ENCODE data around the gene KCNJ14. TPM values are rescaled to one million over a fixed set of nuclear protein-coding genes. Genes with fewer than 3 reads are reported as not detected.

KCNJ14 gene
- total and polyA plus RNA-seq, 7 experiments from 2014 or later, result 0.05 to 3.9 (median 2.1) TPM

DNA sequence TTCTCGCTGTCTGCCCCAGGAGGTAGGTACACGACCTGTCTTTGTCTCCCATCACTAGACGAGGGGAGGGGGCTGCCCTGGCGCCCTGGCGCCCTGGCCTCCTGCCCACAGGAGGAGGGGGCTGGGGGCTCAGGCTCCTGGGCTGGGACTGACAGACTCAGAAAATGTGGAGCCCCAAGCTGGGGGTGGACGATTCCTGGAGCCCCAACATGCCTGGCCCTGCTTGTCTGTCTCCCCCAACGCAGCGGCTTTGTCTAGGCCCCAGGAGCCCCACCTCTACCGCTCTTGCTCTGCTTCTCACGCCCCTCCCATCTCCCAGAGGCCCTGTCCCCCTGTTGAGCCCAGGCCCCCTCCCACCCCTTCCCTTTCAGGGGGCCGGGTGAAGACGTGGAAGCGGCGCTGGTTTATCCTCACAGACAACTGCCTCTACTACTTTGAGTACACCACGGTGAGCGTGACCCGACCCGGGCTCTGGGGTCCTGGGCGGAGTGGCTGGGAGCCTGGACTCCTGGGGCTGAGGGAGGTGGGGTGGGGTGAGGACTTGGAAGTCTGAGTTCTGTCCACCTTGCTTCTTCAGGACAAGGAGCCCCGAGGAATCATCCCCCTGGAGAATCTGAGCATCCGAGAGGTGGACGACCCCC, 22.4 kb downstream of the KCNJ14 start:
- no peaks in the 10 kb centered on the region for H3K9me3 Mint-ChIP-seq
- H3K4me3 ChIP-seq (ENCODE audit: low read length), result no peak overlapping the region
- H3K36me3 ChIP-seq (ENCODE audit: control insufficient read depth in 2 of 3, insufficient read depth in 3 of 3, low read length in 3 of 3), result peaks cover 0 to 65% (median 0%) of the 10 kb centered on the region in 3 experiments
- no peaks in the 10 kb centered on the region for H3K27me3 ChIP-seq (ENCODE audit: control insufficient read depth in 2 of 2, insufficient read depth in 2 of 2, low read length in 2 of 2)
- no peak overlapping the region for H3K27ac ChIP-seq (ENCODE audit: low read depth, low read length)
- H3K36me3 Mint-ChIP-seq, result peaks cover 0 to 16% (median 0%) of the 10 kb centered on the region in 5 donors
- DNase-seq, result no peak
- ATAC-seq, result no peak
- no peak overlapping the region for H3K27ac Mint-ChIP-seq
- H3K4me3 Mint-ChIP-seq, result no peak overlapping the region
- no peaks in the 10 kb centered on the region for H3K9me3 ChIP-seq (ENCODE audit: control insufficient read depth in 2 of 3, low read length in 3 of 3)
- intact Hi-C loops (cut with micrococcal nuclease), result no loop called here
- H3K4me1 ChIP-seq (ENCODE audit: control insufficient read depth in 2 of 2, insufficient read depth in 2 of 2, low read length in 2 of 2), result peaks cover 3 to 9% of the 10 kb centered on the region in 2 donors
- peaks cover 6 to 38% (median 24%) of the 10 kb centered on the region in 7 donors for H3K4me1 Mint-ChIP-seq
- CTCF ChIA-PET, result no interaction called here
- POLR2A ChIA-PET, result no interaction called here
- no peaks in the 10 kb centered on the region for H3K27me3 Mint-ChIP-seq

GRCh38 chr19:48478339-48479256, 23.2 kb downstream of the KCNJ14 start:
- H3K9me3 Mint-ChIP-seq, result no peaks in the 10 kb centered on the region
- Histone ChIP-seq H3K4me3 (ENCODE audit: low read length) (no peak overlapping the region), H3K27ac (ENCODE audit: low read depth, low read length) (no peak overlapping the region), H3K27me3 (ENCODE audit: control insufficient read depth in 2 of 2, insufficient read depth in 2 of 2, low read length in 2 of 2) (no peaks in the 10 kb centered on the region), H3K36me3 (ENCODE audit: control insufficient read depth in 2 of 3, insufficient read depth in 3 of 3, low read length in 3 of 3) (peaks cover 0 to 57% (median 0%) of the 10 kb centered on the region in 3 experiments), H3K9me3 (ENCODE audit: control insufficient read depth in 2 of 3, low read length in 3 of 3) (no peaks in the 10 kb centered on the region), H3K4me1 (ENCODE audit: control insufficient read depth in 2 of 2, insufficient read depth in 2 of 2, low read length in 2 of 2) (peaks cover 3 to 9% of the 10 kb centered on the region in 2 donors)
- DNase-seq (no peak), ATAC-seq (no peak)
- no peak overlapping the region for H3K4me3 Mint-ChIP-seq
- POLR2A ChIA-PET, result interaction anchor here (0.7 to 3.5 kb wide), 2 partner anchors 8 to 95 kb away, joined by 4 to 15 read pairs; no protein-coding TSS in a partner anchor
- peaks cover 6 to 35% (median 24%) of the 10 kb centered on the region in 7 donors for H3K4me1 Mint-ChIP-seq
- no peaks in the 10 kb centered on the region for H3K27me3 Mint-ChIP-seq
- intact Hi-C loops (cut with micrococcal nuclease), result no loop called here
- peak overlapping the region in 1 of 9 donors; percentile 89 for H3K27ac Mint-ChIP-seq
- CTCF ChIA-PET, result interaction anchor here (0.7 to 1.7 kb wide), 3 partner anchors 11 to 886 kb away, joined by 3 to 8 read pairs (median 3); no protein-coding TSS in a partner anchor
- peaks cover 0 to 15% (median 0%) of the 10 kb centered on the region in 5 donors for H3K36me3 Mint-ChIP-seq

- peak overlapping the region; percentile 81 to 90 (median 86) for H3K4me3 Mint-ChIP-seq
- H3K27me3 ChIP-seq (ENCODE audit: control insufficient read depth in 2 of 2, insufficient read depth in 2 of 2, low read length in 2 of 2), result no peaks in the 10 kb centered on the region
- intact Hi-C loops (cut with micrococcal nuclease), result loop anchor here in 1 of 2 donors (1.0 to 5.0 kb wide), 3 partner anchors 10 to 32 kb away; partner anchors contain the start of genes CYTH2 and GRWD1
- peaks cover 6 to 29% (median 22%) of the 10 kb centered on the region in 7 donors for H3K4me1 Mint-ChIP-seq
- ChIA-PET CTCF (interaction anchor here (0.7 to 1.7 kb wide), 2 partner anchors 10 to 32 kb away, joined by 3 to 8 read pairs; no protein-coding TSS in a partner anchor), POLR2A (interaction anchor here (0.7 to 3.5 kb wide), 4 partner anchors 9 to 734 kb away, joined by 3 to 15 read pairs (median 4); partner anchors contain the start of genes RPL18 and SPHK2)
- peak overlapping the region; percentile 79 for H3K27ac ChIP-seq (ENCODE audit: low read depth, low read length)
- H3K4me1 ChIP-seq (ENCODE audit: control insufficient read depth in 2 of 2, insufficient read depth in 2 of 2, low read length in 2 of 2), result peaks cover 3 to 9% of the 10 kb centered on the region in 2 donors
- H3K36me3 Mint-ChIP-seq, result peaks cover 0 to 12% (median 6%) of the 10 kb centered on the region in 5 donors
- no peaks in the 10 kb centered on the region for H3K27me3 Mint-ChIP-seq
- peak overlapping the region; percentile 48 to 93 (median 83) for H3K27ac Mint-ChIP-seq
- no peaks in the 10 kb centered on the region for H3K9me3 ChIP-seq (ENCODE audit: control insufficient read depth in 2 of 3, low read length in 3 of 3)
- peaks cover 0 to 46% (median 0%) of the 10 kb centered on the region in 3 experiments for H3K36me3 ChIP-seq (ENCODE audit: control insufficient read depth in 2 of 3, insufficient read depth in 3 of 3, low read length in 3 of 3)
- H3K4me3 ChIP-seq (ENCODE audit: low read length), result no peak overlapping the region
- ATAC-seq, result no peak
- no peaks in the 10 kb centered on the region for H3K9me3 Mint-ChIP-seq
- no peak for DNase-seq
Observed at GRCh38 chr19:48479686-48480085, 24.3 kb downstream of the KCNJ14 start.

DNA sequence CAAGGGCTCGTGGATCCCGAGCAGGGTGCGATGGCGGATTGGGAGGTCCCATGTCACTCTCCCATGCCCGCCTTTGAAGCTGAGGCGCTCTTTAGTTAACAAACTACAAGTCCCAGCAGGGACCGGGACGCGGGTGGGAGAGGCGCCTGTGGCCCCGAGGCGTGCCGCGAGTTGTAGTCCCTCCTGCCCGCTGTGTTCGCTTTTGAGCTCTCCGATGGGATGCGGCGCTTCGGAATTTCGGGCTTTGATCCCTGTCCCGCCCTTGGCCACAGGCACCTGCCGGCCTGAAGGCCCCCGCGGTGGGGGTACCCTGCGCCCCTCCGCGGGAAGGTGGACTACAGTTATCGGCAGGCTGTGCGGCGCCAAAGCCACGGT, 24.8 kb downstream of the KCNJ14 start:
- Histone ChIP-seq H3K4me1 (ENCODE audit: control insufficient read depth in 2 of 2, insufficient read depth in 2 of 2, low read length in 2 of 2) (peaks cover 3 to 9% of the 10 kb centered on the region in 2 donors), H3K9me3 (ENCODE audit: control insufficient read depth in 2 of 3, low read length in 3 of 3) (no peaks in the 10 kb centered on the region), H3K36me3 (ENCODE audit: control insufficient read depth in 2 of 3, insufficient read depth in 3 of 3, low read length in 3 of 3) (peaks cover 0 to 41% (median 0%) of the 10 kb centered on the region in 3 experiments), H3K4me3 (ENCODE audit: low read length) (peak overlapping the region; percentile 68), H3K27me3 (ENCODE audit: control insufficient read depth in 2 of 2, insufficient read depth in 2 of 2, low read length in 2 of 2) (no peaks in the 10 kb centered on the region), H3K27ac (ENCODE audit: low read depth, low read length) (peak overlapping the region; percentile 79)
- peak in 4 of 9 donors; percentile 28 to 49 (median 38) for DNase-seq
- peak; percentile 72 for ATAC-seq
- H3K27ac Mint-ChIP-seq, result peak overlapping the region; percentile 66 to 93 (median 86)
- H3K9me3 Mint-ChIP-seq, result no peaks in the 10 kb centered on the region
- H3K4me3 Mint-ChIP-seq, result peak overlapping the region; percentile 81 to 90 (median 86)
- CTCF ChIA-PET, result interaction anchor here (1.7 kb wide), 1 partner anchor 10 kb away, joined by 8 read pairs; no protein-coding TSS in a partner anchor
- peaks cover 0 to 9% (median 6%) of the 10 kb centered on the region in 5 donors for H3K36me3 Mint-ChIP-seq
- H3K27me3 Mint-ChIP-seq, result no peaks in the 10 kb centered on the region
- peaks cover 6 to 29% (median 22%) of the 10 kb centered on the region in 7 donors for H3K4me1 Mint-ChIP-seq
- intact Hi-C loops (cut with micrococcal nuclease), result loop anchor here in 1 of 2 donors (1.0 to 5.0 kb wide), 3 partner anchors 9 to 33 kb away; partner anchors contain the start of genes CYTH2 and GRWD1
- POLR2A ChIA-PET, result interaction anchor here (0.7 to 3.5 kb wide), 5 partner anchors 10 to 734 kb away, joined by 3 to 15 read pairs (median 4); partner anchors contain the start of genes RPL18 and SPHK2

DNA sequence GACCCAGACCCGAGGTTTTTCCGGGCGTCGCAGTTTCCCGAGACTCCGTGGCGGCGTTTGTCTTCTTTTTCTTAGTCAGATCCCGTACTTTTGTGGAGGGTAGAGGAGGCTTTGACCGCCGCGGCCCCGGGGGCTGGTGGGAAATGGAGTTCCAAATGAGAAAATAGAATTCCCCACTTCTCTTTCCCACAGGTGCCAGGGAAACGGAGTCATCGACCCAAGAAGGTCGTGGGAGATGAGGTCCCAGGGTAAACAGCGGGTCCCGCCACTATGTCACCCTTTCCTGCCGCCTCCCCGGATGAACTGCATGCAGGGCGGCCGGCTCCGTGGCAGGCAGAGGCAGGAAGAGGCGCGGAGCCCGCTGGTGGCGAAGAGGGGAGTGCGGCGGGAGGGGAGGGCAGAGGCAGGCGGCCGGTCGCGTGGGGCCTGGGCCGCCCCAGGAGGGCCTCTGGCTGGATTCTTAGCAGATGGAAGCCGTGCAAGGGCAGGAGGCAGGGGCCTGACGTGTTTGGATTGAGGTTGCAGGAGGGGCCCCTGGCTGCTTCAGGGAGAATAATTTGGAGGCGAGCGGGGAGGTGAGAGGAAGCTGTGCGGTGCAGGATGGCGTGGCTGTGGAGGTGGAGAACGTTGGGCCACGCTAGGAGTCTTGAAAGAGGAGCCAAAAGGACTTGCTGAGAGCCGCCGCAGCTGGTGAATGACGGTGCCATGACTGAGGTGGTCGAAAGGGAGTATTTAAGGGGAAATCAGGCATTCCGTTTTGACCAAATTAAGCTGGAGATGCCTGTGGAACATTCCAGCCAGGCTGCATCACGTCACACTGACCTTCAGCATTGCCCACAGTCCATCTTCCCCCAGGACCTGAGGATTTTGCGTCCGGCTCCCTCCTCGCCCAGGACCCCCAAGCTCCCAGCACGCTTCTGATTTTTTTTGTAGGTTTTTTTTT, 25.5 kb downstream of the KCNJ14 start:
- ChIA-PET CTCF (interaction anchor here (1.7 to 1.9 kb wide), 2 partner anchors 9 kb away, joined by 8 to 9 read pairs; no protein-coding TSS in a partner anchor), POLR2A (interaction anchor here (0.6 to 3.5 kb wide), 12 partner anchors 9 to 735 kb away, joined by 3 to 15 read pairs (median 3); partner anchors contain the start of genes GRWD1, RPL18 and SPHK2)
- Histone ChIP-seq H3K36me3 (ENCODE audit: control insufficient read depth in 2 of 3, insufficient read depth in 3 of 3, low read length in 3 of 3) (peaks cover 0 to 35% (median 0%) of the 10 kb centered on the region in 3 experiments), H3K4me3 (ENCODE audit: low read length) (peak overlapping the region; percentile 68), H3K4me1 (ENCODE audit: control insufficient read depth in 2 of 2, insufficient read depth in 2 of 2, low read length in 2 of 2) (peaks cover 3 to 9% of the 10 kb centered on the region in 2 donors), H3K27me3 (ENCODE audit: control insufficient read depth in 2 of 2, insufficient read depth in 2 of 2, low read length in 2 of 2) (no peaks in the 10 kb centered on the region), H3K27ac (ENCODE audit: low read depth, low read length) (peak overlapping the region; percentile 79), H3K9me3 (ENCODE audit: control insufficient read depth in 2 of 3, low read length in 3 of 3) (no peaks in the 10 kb centered on the region)
- Mint-ChIP-seq H3K4me3 (peak overlapping the region; percentile 81 to 90 (median 86)), H3K27ac (peak overlapping the region in 8 of 9 donors; percentile 79 to 93 (median 88)), H3K9me3 (no peaks in the 10 kb centered on the region), H3K27me3 (no peaks in the 10 kb centered on the region), H3K4me1 (peaks cover 6 to 29% (median 22%) of the 10 kb centered on the region in 7 donors), H3K36me3 (peaks cover 0 to 7% (median 6%) of the 10 kb centered on the region in 5 donors)
- ATAC-seq, result peak; percentile 82
- peak; percentile 50 to 69 (median 58) for DNase-seq
- intact Hi-C loops (cut with micrococcal nuclease), result loop anchor here in 1 of 2 donors (1.0 to 5.0 kb wide), 3 partner anchors 8 to 34 kb away; partner anchors contain the start of genes CYTH2 and GRWD1
